WERI-Rb-1 (cell line): ENCODE results near the gene NTRK1.
A peak's percentile ranks its signal among the peaks of the same experiment; 100 is the strongest.

ENCODE experiments used
- DNase-seq: peaks from one replicate; pipeline ENCODE4 v3.0.0-alpha.2; 2020
- H3K27ac ChIP-seq: fragments of 250-450 bp; sonication (Bioruptor Pico); 2 replicates; pipeline ENCODE4 v1.5.1; 2020; ENCODE audit warnings: mild to moderate bottlenecking, moderate library complexity
- H3K27me3 ChIP-seq: fragments of 250-450 bp; sonication (Bioruptor Pico); 2 replicates; pipeline ENCODE4 v1.5.1; 2021; ENCODE audit warnings: mild to moderate bottlenecking, low read depth, moderate library complexity; ENCODE audit not compliant: insufficient read depth, severe bottlenecking
- H3K36me3 ChIP-seq: fragments of 250-450 bp; sonication (Bioruptor Pico); 2 replicates; pipeline ENCODE4 v1.5.1; 2020; ENCODE audit warnings: mild to moderate bottlenecking, moderate library complexity
- H3K4me3 ChIP-seq: 2 replicates; pipeline ENCODE4 v1.5.1; 2011; ENCODE audit warnings: low read depth, mild to moderate bottlenecking, control low read depth, low read length
- H3K9me3 ChIP-seq: fragments of 250-450 bp; sonication (Bioruptor Pico); 2 replicates; pipeline ENCODE4 v1.5.1; 2021; ENCODE audit warnings: mild to moderate bottlenecking, moderate library complexity; ENCODE audit not compliant: severe bottlenecking
- TF ChIP-seq, protein P1 (sequence below): IDR thresholded peaks from 2 replicates; pipeline ENCODE4 v1.5.1; 2011; ENCODE audit warnings: low read depth, mild to moderate bottlenecking, control low read depth, inconsistent platforms, low read length

Gene NTRK1

DNA sequence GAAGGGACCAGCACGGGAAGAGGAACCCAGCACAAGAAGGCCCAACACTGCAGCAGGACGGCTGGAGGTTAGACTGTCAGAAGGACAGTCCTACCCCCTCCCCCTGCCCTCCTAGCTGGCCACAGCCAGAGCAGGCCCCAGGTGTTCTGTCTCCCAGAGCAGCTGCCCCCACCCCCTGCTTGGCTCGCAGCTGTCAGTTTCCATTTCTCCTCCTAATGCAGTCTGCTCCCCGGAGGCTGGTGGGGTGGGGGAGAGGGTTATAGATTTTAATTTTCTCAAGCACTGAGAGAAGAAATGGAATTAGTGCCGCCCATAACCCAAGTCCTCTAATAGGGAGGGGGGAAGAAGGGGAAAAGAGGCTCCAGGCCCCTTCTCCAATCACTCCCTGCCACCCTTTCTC lies 19.8 kb downstream of the NTRK1 start:
- Histone ChIP-seq H3K36me3 (no peaks in the 10 kb centered on the region), H3K4me3 (no peak overlapping the region), H3K9me3 (no peaks in the 10 kb centered on the region), H3K27ac (peak overlapping the region; percentile 46), H3K27me3 (no peaks in the 10 kb centered on the region)
- DNase-seq, result peak; percentile 63
- TF ChIP-seq, protein P1, sequence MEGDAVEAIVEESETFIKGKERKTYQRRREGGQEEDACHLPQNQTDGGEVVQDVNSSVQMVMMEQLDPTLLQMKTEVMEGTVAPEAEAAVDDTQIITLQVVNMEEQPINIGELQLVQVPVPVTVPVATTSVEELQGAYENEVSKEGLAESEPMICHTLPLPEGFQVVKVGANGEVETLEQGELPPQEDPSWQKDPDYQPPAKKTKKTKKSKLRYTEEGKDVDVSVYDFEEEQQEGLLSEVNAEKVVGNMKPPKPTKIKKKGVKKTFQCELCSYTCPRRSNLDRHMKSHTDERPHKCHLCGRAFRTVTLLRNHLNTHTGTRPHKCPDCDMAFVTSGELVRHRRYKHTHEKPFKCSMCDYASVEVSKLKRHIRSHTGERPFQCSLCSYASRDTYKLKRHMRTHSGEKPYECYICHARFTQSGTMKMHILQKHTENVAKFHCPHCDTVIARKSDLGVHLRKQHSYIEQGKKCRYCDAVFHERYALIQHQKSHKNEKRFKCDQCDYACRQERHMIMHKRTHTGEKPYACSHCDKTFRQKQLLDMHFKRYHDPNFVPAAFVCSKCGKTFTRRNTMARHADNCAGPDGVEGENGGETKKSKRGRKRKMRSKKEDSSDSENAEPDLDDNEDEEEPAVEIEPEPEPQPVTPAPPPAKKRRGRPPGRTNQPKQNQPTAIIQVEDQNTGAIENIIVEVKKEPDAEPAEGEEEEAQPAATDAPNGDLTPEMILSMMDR, result no peak

DNA sequence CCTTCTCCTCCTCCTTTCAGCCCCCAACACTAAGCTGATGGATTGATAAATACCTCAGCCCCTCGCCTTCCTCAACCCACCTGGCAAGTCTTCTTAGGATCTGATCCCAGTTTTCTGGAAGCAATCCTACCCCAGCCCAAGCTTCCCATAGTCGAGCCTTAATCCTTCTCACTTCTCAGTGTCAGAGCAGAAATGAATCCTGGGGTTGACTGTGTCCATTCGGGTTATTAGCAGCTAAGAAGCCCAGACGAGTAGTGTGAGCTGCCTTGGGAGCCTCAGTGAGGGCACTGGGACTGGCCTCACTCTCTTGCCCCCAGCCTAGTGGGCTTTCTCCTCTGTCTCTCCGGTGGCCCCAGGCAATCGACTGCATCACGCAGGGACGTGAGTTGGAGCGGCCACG lies 20.4 kb downstream of the NTRK1 start:
- no peaks in the 10 kb centered on the region for H3K9me3 ChIP-seq
- no peaks in the 10 kb centered on the region for H3K36me3 ChIP-seq
- H3K27ac ChIP-seq, result peak overlapping the region; percentile 46
- TF ChIP-seq, protein P1, result no peak
- H3K27me3 ChIP-seq, result no peaks in the 10 kb centered on the region
- peak; percentile 92 for DNase-seq
- no peak overlapping the region for H3K4me3 ChIP-seq

DNA sequence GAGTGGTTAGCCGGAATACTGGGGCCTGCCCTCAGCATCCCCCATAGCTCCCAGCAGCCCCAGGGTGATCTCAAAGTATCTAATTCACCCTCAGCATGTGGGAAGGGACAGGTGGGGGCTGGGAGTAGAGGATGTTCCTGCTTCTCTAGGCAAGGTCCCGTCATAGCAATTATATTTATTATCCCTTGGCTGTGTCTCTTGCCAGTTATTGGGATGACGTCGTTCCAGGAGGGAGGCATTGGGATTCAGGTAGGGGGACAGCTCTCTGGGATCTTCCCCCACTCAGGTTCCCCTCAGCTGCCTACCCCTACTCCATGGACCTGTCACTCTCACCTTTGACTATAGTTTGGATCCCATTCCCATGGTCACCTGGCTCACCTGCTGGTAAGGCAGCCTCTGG lies 21.0 kb downstream of the NTRK1 start:
- TF ChIP-seq, protein P1, result no peak
- no peak for DNase-seq
- peak overlapping the region; percentile 46 for H3K27ac ChIP-seq
- no peak overlapping the region for H3K4me3 ChIP-seq
- no peaks in the 10 kb centered on the region for H3K27me3 ChIP-seq
- H3K36me3 ChIP-seq, result no peaks in the 10 kb centered on the region
- no peaks in the 10 kb centered on the region for H3K9me3 ChIP-seq

DNA sequence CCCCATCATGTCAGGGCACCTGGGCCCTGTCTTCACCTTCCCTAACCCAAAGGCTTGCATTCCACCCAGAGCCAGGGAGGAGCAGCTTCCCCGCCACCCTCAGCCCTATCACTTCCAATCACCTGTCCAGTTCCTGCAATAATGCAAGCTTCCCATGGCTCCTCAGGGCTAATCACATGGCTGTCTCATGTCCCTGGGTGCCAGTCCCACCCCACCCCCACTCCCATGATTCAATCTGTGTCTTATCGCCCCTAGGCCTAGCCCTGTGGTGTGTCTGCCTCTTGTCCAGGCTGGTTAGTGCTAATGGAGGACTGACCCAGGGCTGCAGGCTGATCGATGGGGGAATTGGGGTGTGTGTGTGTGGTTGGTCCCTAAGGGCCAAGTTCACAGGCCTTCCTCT lies 21.9 kb downstream of the NTRK1 start:
- Histone ChIP-seq H3K36me3 (no peaks in the 10 kb centered on the region), H3K4me3 (no peak overlapping the region), H3K9me3 (no peaks in the 10 kb centered on the region), H3K27ac (no peak overlapping the region), H3K27me3 (no peaks in the 10 kb centered on the region)
- peak; percentile 72 for DNase-seq
- TF ChIP-seq, protein P1, result no peak

DNA sequence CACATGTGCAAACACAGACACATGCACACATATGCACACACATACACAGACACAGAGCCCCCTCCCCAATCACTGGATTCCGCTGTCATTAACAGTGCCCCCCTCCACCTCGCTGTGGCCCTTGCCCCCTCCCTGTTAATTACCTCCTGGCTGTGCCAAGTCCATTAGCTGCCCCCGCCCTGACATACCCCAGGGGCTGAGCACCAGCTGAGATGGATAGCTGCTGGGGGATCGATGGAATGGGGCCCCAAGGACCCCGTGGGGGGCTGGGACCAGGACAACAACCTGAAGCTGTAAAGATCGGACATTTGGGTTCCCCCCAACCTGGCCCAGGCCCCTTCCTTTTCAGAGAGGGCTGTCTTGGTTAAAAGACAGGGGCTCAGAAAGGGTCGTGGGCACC lies 23.3 kb downstream of the NTRK1 start:
- no peak for DNase-seq
- H3K9me3 ChIP-seq, result no peaks in the 10 kb centered on the region
- H3K4me3 ChIP-seq, result no peak overlapping the region
- TF ChIP-seq, protein P1, result no peak
- H3K36me3 ChIP-seq, result no peaks in the 10 kb centered on the region
- H3K27ac ChIP-seq, result no peak overlapping the region
- H3K27me3 ChIP-seq, result no peaks in the 10 kb centered on the region

DNA sequence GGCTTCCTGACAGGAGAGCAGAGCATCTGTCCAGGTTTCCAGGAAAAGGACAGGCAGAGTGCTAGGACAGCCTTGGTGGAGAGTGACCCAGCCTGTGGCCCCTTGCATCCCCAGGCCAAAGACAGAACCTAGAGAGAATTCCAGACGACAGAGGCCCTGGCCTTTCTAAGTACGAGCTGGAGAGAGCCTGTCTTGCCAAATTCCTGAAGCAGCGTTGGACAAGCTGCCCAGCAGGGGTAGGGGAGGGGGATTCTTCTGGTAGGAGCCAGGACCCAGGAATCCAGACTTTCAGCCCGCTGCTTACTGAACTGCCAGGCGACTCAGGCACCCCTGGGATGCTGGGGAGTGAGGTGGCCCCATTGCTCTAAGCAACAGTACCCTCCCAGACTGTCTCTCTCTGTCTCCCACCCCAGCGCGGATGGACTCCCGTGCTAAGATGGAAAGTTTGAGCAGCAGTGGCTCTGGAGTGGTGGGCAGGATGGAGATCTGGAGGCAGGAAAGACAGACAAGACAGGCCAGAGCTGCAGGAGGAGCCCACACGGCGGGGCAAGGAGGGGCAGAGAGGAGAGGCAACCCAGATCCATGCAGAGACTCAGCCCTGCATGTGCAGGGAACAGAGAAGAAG lies 24.0 kb downstream of the NTRK1 start:
- Histone ChIP-seq H3K9me3 (no peaks in the 10 kb centered on the region), H3K36me3 (no peaks in the 10 kb centered on the region), H3K4me3 (no peak overlapping the region), H3K27me3 (no peaks in the 10 kb centered on the region), H3K27ac (peak overlapping the region; percentile 8)
- no peak for DNase-seq
- TF ChIP-seq, protein P1, result no peak
